ENCODE measurements around the gene CDK9.

Gene CDK9

GRCh38 chr9:127789179-127789578 lies 3.3 kb downstream of the CDK9 start:
- H3K9me3 ChIP-seq (ENCODE audit: insufficient read depth, low read depth, low read length): no peaks in the 10 kb centered on the region
- no CpG with 5 or more reads among the region's 25 CpGs for WGBS (ENCODE audit: extremely low coverage, insufficient coverage, insufficient read length)
- no peak overlapping the region for H3K23ac ChIP-seq (ENCODE audit: low read length)
- DNase-seq: no peak
- H3K9ac ChIP-seq (ENCODE audit: low read length): no peak overlapping the region
- H3K36me3 ChIP-seq (ENCODE audit: control insufficient read depth in 1 of 2, insufficient read depth in 2 of 2, low read length in 2 of 2): peaks cover 56% of the 10 kb centered on the region in 2 experiments
- no peak overlapping the region for H4K12ac ChIP-seq (ENCODE audit: low read depth, low read length)
- H4K91ac ChIP-seq (ENCODE audit: low read depth, low read length): no peak overlapping the region
- no peak overlapping the region for H2BK5ac ChIP-seq (ENCODE audit: low read depth, low read length, poor library complexity)
- no peak overlapping the region for H2BK120ac ChIP-seq (ENCODE audit: insufficient read depth, low read length, poor library complexity)
- peaks cover 8% of the 10 kb centered on the region for H3K79me2 ChIP-seq (ENCODE audit: control insufficient read depth, insufficient read depth, low read length, poor library complexity)
- H3K4me1 ChIP-seq (ENCODE audit: control insufficient read depth in 1 of 2, insufficient read depth in 2 of 2, low read length in 2 of 2): peaks cover 0 to 3% of the 10 kb centered on the region in 2 experiments
- no peak overlapping the region for H3K27ac ChIP-seq (ENCODE audit: low read depth, low read length)
- H3K14ac ChIP-seq (ENCODE audit: low read length): no peak overlapping the region
- no peak overlapping the region for H4K8ac ChIP-seq (ENCODE audit: low read depth, low read length)
- H3K79me1 ChIP-seq (ENCODE audit: low read length): peaks cover 6% of the 10 kb centered on the region
- H2BK12ac ChIP-seq (ENCODE audit: low read length): no peak overlapping the region
- H3K27me3 ChIP-seq (ENCODE audit: insufficient read depth, low read length): no peaks in the 10 kb centered on the region
- H3K18ac ChIP-seq (ENCODE audit: low read length): no peak overlapping the region
- no peak overlapping the region for H2AK5ac ChIP-seq (ENCODE audit: low read length)
- H3K4me3 ChIP-seq (ENCODE audit: low read depth, low read length): peak overlapping the region; percentile 4
- no peak overlapping the region for H2AFZ ChIP-seq (ENCODE audit: insufficient read depth, low read length, poor library complexity)
- no peak overlapping the region for H3K4me2 ChIP-seq (ENCODE audit: low read length)
- H3K4ac ChIP-seq (ENCODE audit: low read depth, low read length): no peak overlapping the region

- Histone ChIP-seq H4K91ac (ENCODE audit: low read depth, low read length) (no peak overlapping the region), H3K27me3 (ENCODE audit: insufficient read depth, low read length) (no peaks in the 10 kb centered on the region), H3K14ac (ENCODE audit: low read length) (no peak overlapping the region), H3K79me2 (ENCODE audit: control insufficient read depth, insufficient read depth, low read length, poor library complexity) (peaks cover 8% of the 10 kb centered on the region), H2AFZ (ENCODE audit: insufficient read depth, low read length, poor library complexity) (no peak overlapping the region), H4K12ac (ENCODE audit: low read depth, low read length) (no peak overlapping the region), H4K8ac (ENCODE audit: low read depth, low read length) (no peak overlapping the region), H3K4ac (ENCODE audit: low read depth, low read length) (no peak overlapping the region), H2BK5ac (ENCODE audit: low read depth, low read length, poor library complexity) (no peak overlapping the region), H3K18ac (ENCODE audit: low read length) (peak overlapping the region; percentile 58), H3K9ac (ENCODE audit: low read length) (no peak overlapping the region), H3K4me2 (ENCODE audit: low read length) (no peak overlapping the region), H2BK120ac (ENCODE audit: insufficient read depth, low read length, poor library complexity) (no peak overlapping the region), H2AK5ac (ENCODE audit: low read length) (no peak overlapping the region), H3K27ac (ENCODE audit: low read depth, low read length) (no peak overlapping the region), H3K9me3 (ENCODE audit: insufficient read depth, low read depth, low read length) (no peaks in the 10 kb centered on the region), H3K4me3 (ENCODE audit: low read depth, low read length) (no peak overlapping the region), H3K23ac (ENCODE audit: low read length) (no peak overlapping the region), H3K4me1 (ENCODE audit: control insufficient read depth in 1 of 2, insufficient read depth in 2 of 2, low read length in 2 of 2) (no peaks in the 10 kb centered on the region), H3K36me3 (ENCODE audit: control insufficient read depth in 1 of 2, insufficient read depth in 2 of 2, low read length in 2 of 2) (peaks cover 56% of the 10 kb centered on the region in 2 experiments), H3K79me1 (ENCODE audit: low read length) (peaks cover 6% of the 10 kb centered on the region), H2BK12ac (ENCODE audit: low read length) (no peak overlapping the region)
- no CpG with 5 or more reads among the region's 9 CpGs for WGBS (ENCODE audit: extremely low coverage, insufficient coverage, insufficient read length)
- DNase-seq: no peak
Measured at GRCh38 chr9:127790094-127790855, 4.4 kb downstream of the CDK9 start.

- no peak overlapping the region for H3K27ac ChIP-seq (ENCODE audit: low read depth, low read length)
- H3K23ac ChIP-seq (ENCODE audit: low read length): no peak overlapping the region
- no peak overlapping the region for H3K9ac ChIP-seq (ENCODE audit: low read length)
- no peaks in the 10 kb centered on the region for H3K27me3 ChIP-seq (ENCODE audit: insufficient read depth, low read length)
- H2AFZ ChIP-seq (ENCODE audit: insufficient read depth, low read length, poor library complexity): no peak overlapping the region
- H2BK12ac ChIP-seq (ENCODE audit: low read length): no peak overlapping the region
- no peak overlapping the region for H4K8ac ChIP-seq (ENCODE audit: low read depth, low read length)
- H3K79me2 ChIP-seq (ENCODE audit: control insufficient read depth, insufficient read depth, low read length, poor library complexity): peaks cover 6% of the 10 kb centered on the region
- no peak overlapping the region for H3K4me2 ChIP-seq (ENCODE audit: low read length)
- H4K12ac ChIP-seq (ENCODE audit: low read depth, low read length): no peak overlapping the region
- WGBS (ENCODE audit: extremely low coverage, insufficient coverage, insufficient read length): no CpG with 5 or more reads among the region's 4 CpGs
- H4K91ac ChIP-seq (ENCODE audit: low read depth, low read length): no peak overlapping the region
- DNase-seq: no peak
- H3K79me1 ChIP-seq (ENCODE audit: low read length): peaks cover 3% of the 10 kb centered on the region
- H3K36me3 ChIP-seq (ENCODE audit: control insufficient read depth in 1 of 2, insufficient read depth in 2 of 2, low read length in 2 of 2): peaks cover 56% of the 10 kb centered on the region in 2 experiments
- no peak overlapping the region for H2AK5ac ChIP-seq (ENCODE audit: low read length)
- H3K18ac ChIP-seq (ENCODE audit: low read length): no peak overlapping the region
- no peak overlapping the region for H3K4ac ChIP-seq (ENCODE audit: low read depth, low read length)
- H2BK120ac ChIP-seq (ENCODE audit: insufficient read depth, low read length, poor library complexity): no peak overlapping the region
- no peak overlapping the region for H2BK5ac ChIP-seq (ENCODE audit: low read depth, low read length, poor library complexity)
- H3K4me3 ChIP-seq (ENCODE audit: low read depth, low read length): no peak overlapping the region
- no peaks in the 10 kb centered on the region for H3K4me1 ChIP-seq (ENCODE audit: control insufficient read depth in 1 of 2, insufficient read depth in 2 of 2, low read length in 2 of 2)
- H3K14ac ChIP-seq (ENCODE audit: low read length): no peak overlapping the region
- H3K9me3 ChIP-seq (ENCODE audit: insufficient read depth, low read depth, low read length): no peaks in the 10 kb centered on the region
Measured at GRCh38 chr9:127791085-127791484, 5.3 kb downstream of the CDK9 start.

- Histone ChIP-seq H2BK12ac (ENCODE audit: low read length) (no peak overlapping the region), H3K4me2 (ENCODE audit: low read length) (no peak overlapping the region), H3K14ac (ENCODE audit: low read length) (no peak overlapping the region), H3K4me3 (ENCODE audit: low read depth, low read length) (no peak overlapping the region), H3K79me1 (ENCODE audit: low read length) (no peaks in the 10 kb centered on the region), H3K9ac (ENCODE audit: low read length) (no peak overlapping the region), H2BK120ac (ENCODE audit: insufficient read depth, low read length, poor library complexity) (no peak overlapping the region), H3K23ac (ENCODE audit: low read length) (no peak overlapping the region), H2AFZ (ENCODE audit: insufficient read depth, low read length, poor library complexity) (no peak overlapping the region), H2AK5ac (ENCODE audit: low read length) (no peak overlapping the region), H4K12ac (ENCODE audit: low read depth, low read length) (no peak overlapping the region), H3K9me3 (ENCODE audit: insufficient read depth, low read depth, low read length) (no peaks in the 10 kb centered on the region), H3K4ac (ENCODE audit: low read depth, low read length) (no peak overlapping the region), H2BK5ac (ENCODE audit: low read depth, low read length, poor library complexity) (no peak overlapping the region), H3K4me1 (ENCODE audit: control insufficient read depth in 1 of 2, insufficient read depth in 2 of 2, low read length in 2 of 2) (no peaks in the 10 kb centered on the region), H3K27ac (ENCODE audit: low read depth, low read length) (no peak overlapping the region), H3K36me3 (ENCODE audit: control insufficient read depth in 1 of 2, insufficient read depth in 2 of 2, low read length in 2 of 2) (peaks cover 51 to 53% of the 10 kb centered on the region in 2 experiments), H4K91ac (ENCODE audit: low read depth, low read length) (no peak overlapping the region), H3K18ac (ENCODE audit: low read length) (no peak overlapping the region), H3K27me3 (ENCODE audit: insufficient read depth, low read length) (no peaks in the 10 kb centered on the region), H3K79me2 (ENCODE audit: control insufficient read depth, insufficient read depth, low read length, poor library complexity) (no peaks in the 10 kb centered on the region), H4K8ac (ENCODE audit: low read depth, low read length) (no peak overlapping the region)
- no CpG with 5 or more reads among the region's 7 CpGs for WGBS (ENCODE audit: extremely low coverage, insufficient coverage, insufficient read length)
- no peak for DNase-seq
Measured at GRCh38 chr9:127792417-127793031, 6.7 kb downstream of the CDK9 start.
